ENCODE data around the gene CAPN11. TPM values are rescaled to one million over a fixed set of nuclear protein-coding genes. Genes with fewer than 3 reads are reported as not detected.

The CAPN11 gene
- total and polyA plus RNA-seq, 12 donors = 0.09 to 0.72 (median 0.32) TPM; not detected in 4

DNA sequence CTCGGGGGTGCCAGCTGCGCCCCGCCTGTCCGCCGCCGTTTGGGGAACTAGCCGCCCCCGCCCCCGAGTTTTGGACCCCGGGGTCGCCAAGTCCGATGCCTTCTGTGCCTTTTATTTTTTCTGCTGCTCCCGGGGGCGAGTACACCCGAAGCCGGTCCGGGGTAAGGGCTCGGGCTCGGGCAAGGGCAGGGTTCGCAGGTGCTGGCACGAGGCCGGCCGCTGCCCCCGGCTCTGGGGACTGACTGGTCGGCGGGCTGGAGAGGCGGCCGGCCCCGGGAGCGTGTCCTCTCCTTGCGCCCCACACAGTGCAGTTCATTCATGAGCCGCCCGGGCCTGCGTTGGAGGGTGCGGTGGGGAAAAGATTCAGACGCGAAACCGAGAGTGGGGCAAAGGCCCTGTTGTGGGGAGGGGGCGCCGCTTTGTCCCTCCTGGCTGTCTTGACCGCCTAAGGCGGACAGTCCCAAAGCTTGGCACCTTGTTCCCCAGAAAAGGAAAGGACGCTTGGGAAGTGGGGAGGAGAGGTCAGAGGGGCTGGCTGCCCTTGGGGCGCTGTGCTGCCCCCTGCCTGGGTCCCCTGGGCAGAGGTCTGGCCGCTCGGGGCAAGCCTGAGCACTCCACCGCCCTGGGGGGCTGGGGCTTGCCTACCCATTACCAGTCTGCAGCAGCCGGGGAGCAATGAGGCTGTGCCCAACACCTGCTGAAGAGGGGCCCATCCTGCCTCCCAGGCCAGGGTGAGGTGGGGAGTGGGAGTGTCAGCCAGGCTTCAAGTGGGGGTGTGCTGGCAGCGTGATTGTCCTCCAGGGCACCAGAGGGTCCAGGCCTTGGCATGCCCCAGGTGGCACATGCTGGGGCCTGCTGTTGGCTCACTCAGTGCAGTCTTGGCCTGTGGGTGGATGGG is 30.4 kb upstream of the CAPN11 start:
- DNase-seq = peak; percentile 38 to 51
- Histone ChIP-seq H3K9me3 (no peaks in the 10 kb centered on the region), H3K4me1 (peaks cover 2 to 62% (median 43%) of the 10 kb centered on the region in 9 donors), H3K27ac (peak overlapping the region in 9 of 10 donors; percentile 76 to 97 (median 94)), H3K27me3 (no peaks in the 10 kb centered on the region), H3K36me3 (no peaks in the 10 kb centered on the region), H3K4me3 (peak overlapping the region; percentile 89 to 100 (median 97))
- TF ChIP-seq, protein P1, sequence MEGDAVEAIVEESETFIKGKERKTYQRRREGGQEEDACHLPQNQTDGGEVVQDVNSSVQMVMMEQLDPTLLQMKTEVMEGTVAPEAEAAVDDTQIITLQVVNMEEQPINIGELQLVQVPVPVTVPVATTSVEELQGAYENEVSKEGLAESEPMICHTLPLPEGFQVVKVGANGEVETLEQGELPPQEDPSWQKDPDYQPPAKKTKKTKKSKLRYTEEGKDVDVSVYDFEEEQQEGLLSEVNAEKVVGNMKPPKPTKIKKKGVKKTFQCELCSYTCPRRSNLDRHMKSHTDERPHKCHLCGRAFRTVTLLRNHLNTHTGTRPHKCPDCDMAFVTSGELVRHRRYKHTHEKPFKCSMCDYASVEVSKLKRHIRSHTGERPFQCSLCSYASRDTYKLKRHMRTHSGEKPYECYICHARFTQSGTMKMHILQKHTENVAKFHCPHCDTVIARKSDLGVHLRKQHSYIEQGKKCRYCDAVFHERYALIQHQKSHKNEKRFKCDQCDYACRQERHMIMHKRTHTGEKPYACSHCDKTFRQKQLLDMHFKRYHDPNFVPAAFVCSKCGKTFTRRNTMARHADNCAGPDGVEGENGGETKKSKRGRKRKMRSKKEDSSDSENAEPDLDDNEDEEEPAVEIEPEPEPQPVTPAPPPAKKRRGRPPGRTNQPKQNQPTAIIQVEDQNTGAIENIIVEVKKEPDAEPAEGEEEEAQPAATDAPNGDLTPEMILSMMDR (IDR thresholded peaks at IDR 0.05) = peak in 5 of 9 donors; percentile 10 to 19 (median 18)
- 5 to 7% methylated on average over 49 of the region's 49 CpGs for WGBS, 2 donors
- intact Hi-C loops (cut with DNase I) = no loop called here
- ATAC-seq = peak; percentile 40 to 70 (median 52)

DNA sequence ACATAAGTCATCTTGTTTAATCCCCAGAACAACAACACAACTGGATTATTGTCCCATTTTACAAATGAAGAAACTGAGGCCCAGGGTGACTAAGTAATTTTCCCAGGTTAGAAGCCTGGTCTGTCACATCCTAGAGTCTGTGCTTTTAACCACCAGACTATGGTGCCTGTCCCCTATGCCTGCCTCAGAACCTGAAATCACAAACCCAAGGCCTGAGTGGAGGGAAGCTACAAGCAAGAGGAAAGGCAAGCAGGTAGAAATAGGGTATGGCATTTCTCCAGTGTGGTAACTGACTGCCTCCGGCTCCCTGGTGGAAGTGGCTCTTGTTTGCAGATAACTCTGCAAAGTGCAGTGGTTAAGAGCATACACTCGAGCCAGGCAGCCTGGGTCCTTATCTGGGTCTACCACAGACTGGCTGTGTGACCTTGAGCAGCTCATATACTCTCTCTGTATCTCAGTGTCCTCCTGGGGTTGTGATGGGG is 28.7 kb upstream of the CAPN11 start:
- no peaks in the 10 kb centered on the region for H3K27me3 ChIP-seq
- TF ChIP-seq, protein P1 (IDR thresholded peaks at IDR 0.05) = no peak
- intact Hi-C loops (cut with DNase I) = loop anchor here in 2 of 10 donors (5.0 kb wide), 1 partner anchor 33 kb away; no protein-coding TSS in a partner anchor
- H3K4me1 ChIP-seq = peaks cover 2 to 55% (median 38%) of the 10 kb centered on the region in 9 donors
- WGBS, 2 donors = 40 to 56% methylated on average over 2 of the region's 2 CpGs
- H3K36me3 ChIP-seq = peaks cover 0 to 8% (median 2%) of the 10 kb centered on the region in 9 donors
- ATAC-seq = no peak
- H3K4me3 ChIP-seq = no peak overlapping the region
- DNase-seq = no peak
- no peak overlapping the region for H3K27ac ChIP-seq
- no peaks in the 10 kb centered on the region for H3K9me3 ChIP-seq

DNA sequence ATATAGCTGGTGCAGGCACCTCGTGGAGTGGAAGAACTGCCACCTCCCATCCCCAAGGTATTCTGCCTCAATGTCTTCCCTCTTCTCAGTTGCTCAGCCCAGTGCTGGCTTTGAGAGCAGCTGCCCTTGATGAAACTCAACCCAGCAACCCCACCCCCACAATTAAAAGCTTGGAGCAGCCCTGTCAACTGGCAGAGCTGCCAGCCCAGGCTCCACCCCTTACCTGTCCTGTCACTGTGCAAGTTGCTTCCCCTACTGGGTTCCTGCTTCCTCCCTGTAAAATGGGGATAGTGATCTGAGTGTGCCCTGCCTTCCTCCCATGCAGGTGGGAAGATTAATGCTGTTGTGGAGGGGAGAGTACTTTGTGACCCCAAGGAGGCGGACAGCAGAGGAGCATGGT is 26.7 kb upstream of the CAPN11 start:
- H3K4me1 ChIP-seq = peaks cover 2 to 38% (median 23%) of the 10 kb centered on the region in 9 donors
- DNase-seq (no peak), ATAC-seq (no peak)
- H3K27me3 ChIP-seq = no peaks in the 10 kb centered on the region
- intact Hi-C loops (cut with DNase I) = loop anchor here in 2 of 10 donors (5.0 kb wide), 1 partner anchor 35 kb away; no protein-coding TSS in a partner anchor
- no peak overlapping the region for H3K27ac ChIP-seq
- no peaks in the 10 kb centered on the region for H3K9me3 ChIP-seq
- H3K36me3 ChIP-seq = peaks cover 0 to 28% (median 18%) of the 10 kb centered on the region in 9 donors
- WGBS, 2 donors = 70 to 91% methylated on average over 2 of the region's 2 CpGs
- no peak overlapping the region for H3K4me3 ChIP-seq
- TF ChIP-seq, protein P1 (IDR thresholded peaks at IDR 0.05) = no peak

DNA sequence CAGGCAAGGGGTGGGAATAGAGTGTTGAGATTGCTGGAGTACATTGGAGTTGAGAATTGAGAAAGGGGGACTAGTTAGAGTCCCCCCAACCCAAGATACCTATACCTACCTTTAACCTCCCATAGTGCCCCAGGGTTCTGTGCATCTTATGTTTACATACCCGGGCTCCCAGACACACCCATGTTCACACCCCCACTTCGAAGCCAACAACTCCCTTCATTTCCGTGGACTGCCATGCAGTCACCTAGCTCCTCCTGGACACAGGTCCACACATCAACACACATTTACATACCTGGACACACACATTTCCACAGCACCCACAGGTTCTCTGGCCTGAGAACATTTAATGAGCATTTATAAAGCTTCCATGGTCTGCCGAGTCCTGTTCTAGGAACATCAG is 26.1 kb upstream of the CAPN11 start:
- WGBS, 2 donors = 83 to 90% methylated on average over 4 of the region's 4 CpGs
- Histone ChIP-seq H3K27ac (peak overlapping the region in 4 of 10 donors; percentile 34 to 57 (median 48)), H3K4me3 (no peak overlapping the region), H3K36me3 (peaks cover 0 to 34% (median 18%) of the 10 kb centered on the region in 9 donors), H3K27me3 (no peaks in the 10 kb centered on the region), H3K4me1 (peaks cover 2 to 38% (median 23%) of the 10 kb centered on the region in 9 donors), H3K9me3 (no peaks in the 10 kb centered on the region)
- ATAC-seq = no peak
- no peak for DNase-seq
- intact Hi-C loops (cut with DNase I) = loop anchor here in 2 of 10 donors (5.0 kb wide), 1 partner anchor 35 kb away; no protein-coding TSS in a partner anchor
- TF ChIP-seq, protein P1 (IDR thresholded peaks at IDR 0.05) = no peak

Measured in heart right ventricle (tissue), 16 donors.